ENCODE results near the gene ZCRB1.

DNA sequence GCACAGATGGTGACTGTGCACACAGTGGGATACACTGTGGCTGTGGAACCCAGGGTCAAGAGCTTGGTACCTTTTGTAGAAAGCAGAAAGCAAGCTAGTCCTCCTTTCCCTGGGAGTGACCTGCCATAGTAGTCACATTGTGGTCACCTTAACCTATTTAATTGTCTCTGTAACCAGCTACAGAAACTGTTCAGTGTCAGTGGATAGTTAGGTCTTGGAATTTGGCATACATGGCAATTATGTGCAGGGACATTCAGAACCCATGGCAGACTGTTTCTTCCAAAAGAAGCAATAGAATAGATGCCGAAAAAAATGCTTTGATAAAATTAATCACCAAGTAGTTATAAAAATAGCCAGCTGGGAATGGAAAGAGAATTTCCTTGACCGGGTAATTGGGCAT is 30.4 kb upstream of the ZCRB1 start:
- no peak for TF ChIP-seq FOXP2 (optimal IDR thresholded peaks at IDR 0.05; ENCODE audit: borderline replicate concordance, extremely low read depth, extremely low read length, insufficient read depth)
- TF ChIP-seq, protein P1, sequence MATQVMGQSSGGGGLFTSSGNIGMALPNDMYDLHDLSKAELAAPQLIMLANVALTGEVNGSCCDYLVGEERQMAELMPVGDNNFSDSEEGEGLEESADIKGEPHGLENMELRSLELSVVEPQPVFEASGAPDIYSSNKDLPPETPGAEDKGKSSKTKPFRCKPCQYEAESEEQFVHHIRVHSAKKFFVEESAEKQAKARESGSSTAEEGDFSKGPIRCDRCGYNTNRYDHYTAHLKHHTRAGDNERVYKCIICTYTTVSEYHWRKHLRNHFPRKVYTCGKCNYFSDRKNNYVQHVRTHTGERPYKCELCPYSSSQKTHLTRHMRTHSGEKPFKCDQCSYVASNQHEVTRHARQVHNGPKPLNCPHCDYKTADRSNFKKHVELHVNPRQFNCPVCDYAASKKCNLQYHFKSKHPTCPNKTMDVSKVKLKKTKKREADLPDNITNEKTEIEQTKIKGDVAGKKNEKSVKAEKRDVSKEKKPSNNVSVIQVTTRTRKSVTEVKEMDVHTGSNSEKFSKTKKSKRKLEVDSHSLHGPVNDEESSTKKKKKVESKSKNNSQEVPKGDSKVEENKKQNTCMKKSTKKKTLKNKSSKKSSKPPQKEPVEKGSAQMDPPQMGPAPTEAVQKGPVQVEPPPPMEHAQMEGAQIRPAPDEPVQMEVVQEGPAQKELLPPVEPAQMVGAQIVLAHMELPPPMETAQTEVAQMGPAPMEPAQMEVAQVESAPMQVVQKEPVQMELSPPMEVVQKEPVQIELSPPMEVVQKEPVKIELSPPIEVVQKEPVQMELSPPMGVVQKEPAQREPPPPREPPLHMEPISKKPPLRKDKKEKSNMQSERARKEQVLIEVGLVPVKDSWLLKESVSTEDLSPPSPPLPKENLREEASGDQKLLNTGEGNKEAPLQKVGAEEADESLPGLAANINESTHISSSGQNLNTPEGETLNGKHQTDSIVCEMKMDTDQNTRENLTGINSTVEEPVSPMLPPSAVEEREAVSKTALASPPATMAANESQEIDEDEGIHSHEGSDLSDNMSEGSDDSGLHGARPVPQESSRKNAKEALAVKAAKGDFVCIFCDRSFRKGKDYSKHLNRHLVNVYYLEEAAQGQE (IDR thresholded peaks at IDR 0.05; ENCODE audit: insufficient read depth in 1 of 2, low read depth in 2 of 2, low read length in 2 of 2) = no peak
- no peak for TF ChIP-seq POLR2AphosphoS5 (IDR thresholded peaks at IDR 0.05; ENCODE audit: low read depth, low read length)

Data from PFSK-1 (cell line).